Melanocyte of skin (primary cell): Measurements from ENCODE around the gene NOPCHAP1. TPM values are rescaled to one million over a fixed set of nuclear protein-coding genes. Genes with fewer than 3 reads are reported as not detected.

ENCODE experiments used
- total RNA-seq, 2 donors: library from RNA; depleted of rRNA; stranded (reverse); fragments of >200 nt; gene quantifications; 2 replicates each; pipeline ENCODE4 v1.2.3, GENCODE V29; 2012

Gene NOPCHAP1
- 10 to 100 TPM; 12.0 to 21.0 TPM for total RNA-seq

GRCh38 chr12:104986022-104986941 is at the start of gene NOPCHAP1:
Gene NOPCHAP1 (plus strand): TSS chr12:104986316. CDS start chr12:104986353, 37 bp downstream.

GRCh38 chr12:104958001-104958804 is 27.9 kb upstream of the NOPCHAP1 start, which contains the start of gene SLC41A2:
Gene SLC41A2 (minus strand): TSS chr12:104958290. CDS start chr12:104928527, 29,763 bp downstream.

Other genes with a start within 250 kb of the NOPCHAP1 start
- 1 to 10 TPM; 3.3 to 7.9 TPM for gene SLC41A2, start 28.0 kb upstream of the NOPCHAP1 start, total RNA-seq
- 10 to 100 TPM; 11.7 to 25.1 TPM for gene ALDH1L2, start 98.1 kb downstream of the NOPCHAP1 start, total RNA-seq
- gene WASHC4, start 121.4 kb downstream of the NOPCHAP1 start, total RNA-seq: 100 to 1,000 TPM; 131 to 166 TPM
- gene APPL2, start 249.9 kb downstream of the NOPCHAP1 start, total RNA-seq: 10 to 100 TPM; 20.0 to 22.0 TPM